ENCODE data around the gene PRSS1.

DNA sequence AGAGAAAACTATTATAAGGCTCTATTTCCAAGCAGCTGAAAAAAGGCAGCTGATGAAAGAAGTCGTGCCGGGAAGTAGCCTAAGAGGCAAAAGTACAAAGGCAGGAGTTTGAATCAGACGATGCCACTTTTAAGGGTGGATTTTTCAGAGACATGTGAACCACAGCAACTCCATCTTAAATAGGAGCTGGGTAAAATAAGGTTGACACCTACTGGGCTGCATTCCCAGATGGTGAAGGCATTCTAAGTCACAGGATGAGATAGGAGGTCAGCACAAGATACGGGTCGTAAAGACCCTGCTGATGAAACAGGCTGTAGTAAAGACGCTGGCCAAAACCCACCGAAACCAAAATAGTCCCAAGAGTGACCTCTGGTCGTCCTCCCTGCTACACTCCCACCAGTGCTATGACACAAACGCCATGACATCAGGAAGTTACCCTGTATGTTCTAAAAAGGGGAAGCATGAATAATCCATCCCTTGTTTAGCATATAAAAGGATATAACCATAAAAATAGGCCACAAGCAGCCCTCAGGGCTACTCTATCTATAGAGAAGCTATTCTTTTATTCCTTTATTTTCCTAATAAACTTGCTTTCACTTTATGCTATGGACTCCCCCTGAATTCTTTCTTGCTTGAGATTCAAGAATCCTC lies 45.5 kb upstream of the PRSS1 start:
- TF ChIP-seq CTCF (IDR thresholded peaks at IDR 0.05), result no peak
- TF ChIP-seq POLR2A (IDR thresholded peaks at IDR 0.05), result no peak
- no peak for TF ChIP-seq EP300 (IDR thresholded peaks at IDR 0.05)

All from gastroesophageal sphincter (tissue), 3 donors.